RKO (cell line): Measurements from ENCODE around the gene SKI.

Experiments used
- DNase-seq: peaks from one replicate; pipeline ENCODE4 v3.0.0-alpha.2; 2016; ENCODE audit warnings: low spot score

Gene SKI

DNA sequence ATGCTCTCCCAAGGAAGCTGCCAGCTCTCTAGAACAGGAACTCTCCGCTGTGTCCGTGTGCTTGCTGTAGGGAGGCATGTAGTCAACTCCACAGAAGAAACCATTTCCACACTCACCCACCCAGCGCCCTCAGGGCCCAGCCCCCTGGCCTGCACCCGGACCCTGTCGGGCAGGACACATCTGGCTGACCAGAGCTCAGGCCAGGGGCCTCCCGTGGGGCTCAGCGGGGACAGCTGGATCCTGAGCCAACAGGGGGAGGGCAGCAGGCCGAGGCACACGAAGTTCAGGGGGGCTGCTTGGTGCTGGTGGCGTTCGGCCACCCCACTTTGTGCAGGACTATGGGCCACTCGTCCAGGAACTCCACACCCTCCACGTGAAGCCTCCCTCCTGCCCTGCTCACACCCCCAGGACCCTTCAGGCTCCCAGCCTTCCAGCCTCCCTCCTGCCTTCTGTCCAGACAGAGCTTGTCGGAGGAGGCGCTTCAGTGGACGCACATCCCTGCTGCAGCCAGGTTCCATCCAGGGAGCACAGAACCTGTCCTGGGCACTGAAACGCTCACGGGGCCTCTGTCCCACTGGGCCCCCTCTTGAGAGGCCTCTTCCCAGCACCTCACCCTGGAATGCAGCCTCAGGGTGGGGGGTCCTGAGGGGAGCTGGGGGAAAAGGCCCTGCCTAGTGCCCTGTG, 18.6 kb upstream of the SKI start:
- DNase-seq: no peak

DNA sequence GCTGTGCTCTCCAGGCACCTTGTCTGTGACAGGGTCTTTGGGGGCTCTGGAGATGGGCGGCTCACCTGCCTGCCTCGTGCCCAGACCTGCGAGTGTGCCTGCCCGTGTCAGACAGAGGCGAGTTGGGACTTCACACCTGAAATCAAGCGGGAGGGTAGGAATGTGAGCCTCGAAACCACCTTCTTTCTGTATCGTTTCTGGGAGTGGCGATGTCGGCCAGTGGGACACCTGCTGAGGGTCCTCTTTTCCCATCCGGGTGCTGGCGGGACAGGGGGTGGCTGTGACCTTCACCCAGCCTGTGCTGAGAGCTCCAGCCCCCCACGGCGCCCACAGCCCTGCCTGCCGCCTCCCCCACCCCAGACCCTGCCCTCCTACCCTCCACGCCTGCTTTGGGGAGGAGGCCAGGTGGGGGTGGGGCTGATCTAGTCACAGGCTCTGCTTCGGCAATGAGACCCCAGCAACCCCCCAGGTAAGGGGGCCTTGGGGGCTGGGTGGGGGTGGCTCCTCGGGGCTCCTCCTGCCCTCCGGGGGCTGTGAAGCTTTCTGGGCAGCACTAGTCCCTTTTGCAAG, 17.9 kb upstream of the SKI start:
- DNase-seq: no peak

DNA sequence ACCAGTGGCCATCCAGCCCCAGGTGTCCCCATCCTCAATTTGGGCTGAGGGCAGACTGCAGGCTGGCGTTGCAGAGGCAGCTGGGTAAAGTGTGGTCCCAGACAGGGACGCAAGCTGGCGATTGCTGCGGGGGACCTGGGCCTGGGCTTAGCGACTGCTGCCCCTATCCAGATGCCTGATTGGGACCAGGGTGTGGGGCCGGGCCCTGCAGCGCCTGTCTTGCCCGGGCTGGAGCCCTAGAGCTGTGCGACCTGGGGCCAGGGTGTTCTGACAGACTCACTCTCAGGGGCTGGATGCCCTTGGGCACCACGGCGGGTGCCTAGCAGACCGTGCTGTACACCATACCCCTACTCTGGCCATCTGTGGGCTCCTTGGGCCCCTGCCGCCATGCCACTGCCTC, 17.3 kb upstream of the SKI start:
- no peak for DNase-seq

DNA sequence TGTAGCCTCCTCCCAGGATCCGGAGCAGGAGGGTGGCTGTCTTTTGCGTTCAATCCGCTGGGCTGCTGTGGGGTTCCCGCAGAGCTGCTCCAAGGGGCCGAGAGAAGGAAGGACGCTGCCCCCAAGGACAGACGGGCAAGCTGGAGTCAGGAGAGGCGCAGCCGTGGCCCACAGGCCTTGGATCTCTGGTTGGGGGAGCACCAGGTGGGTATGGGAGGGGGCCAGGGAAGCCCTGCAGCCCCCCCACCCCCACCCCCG, 15.9 kb upstream of the SKI start:
- DNase-seq: no peak

DNA sequence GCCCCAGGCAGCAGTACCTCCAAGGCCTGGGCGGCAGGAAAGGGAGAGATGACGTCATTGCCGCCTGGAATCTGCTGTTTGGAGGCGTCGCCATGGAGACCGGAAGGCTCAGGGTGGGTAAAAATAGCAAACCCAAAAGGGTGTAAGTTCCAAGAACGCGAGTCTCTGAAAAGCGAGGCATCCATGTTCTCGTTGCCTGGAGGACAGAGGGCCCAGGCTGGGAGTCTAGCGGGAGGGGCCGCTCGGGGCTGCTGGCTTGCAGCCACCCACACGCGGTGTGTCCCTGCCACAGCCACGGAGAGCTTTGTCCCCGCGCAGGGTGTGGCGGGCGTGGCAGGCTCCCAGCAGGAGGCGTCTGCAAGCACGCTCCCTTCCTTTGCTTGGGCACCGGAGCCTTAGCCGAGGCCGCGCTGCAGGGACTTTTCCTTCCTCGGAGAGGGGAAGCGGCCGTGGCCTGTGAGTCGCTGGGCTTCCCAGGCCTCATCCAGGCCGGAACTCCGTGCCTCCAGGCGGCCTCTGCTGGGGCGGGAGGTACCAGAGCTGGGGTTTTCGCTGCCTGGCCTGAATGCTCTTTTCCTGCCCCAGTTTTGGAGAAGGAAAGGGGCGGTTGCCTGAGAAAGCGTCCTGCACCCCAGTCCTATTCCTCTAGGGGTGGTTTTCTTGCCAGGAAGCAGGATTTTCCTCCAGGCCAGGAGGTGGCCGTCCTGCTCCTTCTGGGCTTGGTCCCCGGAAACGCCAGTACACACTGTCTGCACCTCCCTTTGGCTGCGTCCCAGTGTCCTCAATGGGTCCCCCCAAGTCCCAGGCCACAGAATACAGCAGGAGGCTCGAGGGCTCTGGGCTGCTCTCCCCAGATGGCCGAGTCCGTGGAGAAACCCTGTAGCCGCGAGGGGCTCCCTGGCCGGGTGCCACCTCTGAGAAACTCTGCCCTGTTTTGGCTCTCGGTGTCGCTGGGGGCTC, 15.3 kb upstream of the SKI start:
- DNase-seq: peak; percentile 66

DNA sequence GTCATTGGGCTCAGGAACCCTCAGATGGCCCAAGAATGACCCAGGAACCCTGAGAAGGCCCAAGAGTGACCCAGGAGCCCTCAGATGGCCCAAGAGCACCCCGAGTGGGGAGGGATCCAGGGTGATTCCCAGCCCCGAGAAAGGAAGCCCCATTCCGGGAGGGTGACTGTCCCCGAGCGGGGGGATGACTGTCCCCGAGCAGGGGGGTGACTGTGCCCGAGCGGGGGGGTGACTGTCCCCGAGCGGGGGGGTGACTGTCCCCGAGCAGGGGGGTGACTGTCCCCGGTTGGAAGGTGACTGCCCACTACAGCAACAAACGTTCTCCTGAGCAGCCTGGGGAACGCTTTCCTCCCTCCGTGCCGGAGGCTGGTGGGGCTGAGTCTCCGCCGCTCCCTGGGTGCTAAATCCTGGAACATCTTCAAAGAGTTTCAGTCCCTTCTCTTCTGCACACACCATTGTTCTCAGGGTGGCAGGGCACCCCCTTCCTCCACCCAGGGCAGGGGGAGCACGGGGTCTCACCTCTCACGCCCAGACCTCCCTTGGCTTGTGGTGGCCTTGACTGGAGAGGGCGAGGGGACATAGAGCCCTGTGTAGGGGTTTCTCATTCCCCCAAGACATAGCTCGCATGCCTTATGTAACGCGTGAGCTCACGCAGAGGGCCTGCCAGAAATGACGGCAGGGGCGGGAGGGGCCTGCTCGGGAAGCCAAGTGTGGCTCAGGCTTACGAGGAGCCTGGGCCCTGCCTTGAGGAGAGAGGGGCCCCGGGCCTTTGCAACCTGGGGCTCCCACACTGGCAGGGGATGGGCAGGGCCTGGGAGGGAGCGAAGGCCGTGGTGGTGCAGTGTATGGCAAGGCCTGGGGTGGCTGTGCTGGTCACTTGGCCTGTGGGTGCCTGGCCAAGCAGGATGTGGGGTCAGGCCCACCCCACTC, 14.3 kb upstream of the SKI start:
- DNase-seq: no peak

DNA sequence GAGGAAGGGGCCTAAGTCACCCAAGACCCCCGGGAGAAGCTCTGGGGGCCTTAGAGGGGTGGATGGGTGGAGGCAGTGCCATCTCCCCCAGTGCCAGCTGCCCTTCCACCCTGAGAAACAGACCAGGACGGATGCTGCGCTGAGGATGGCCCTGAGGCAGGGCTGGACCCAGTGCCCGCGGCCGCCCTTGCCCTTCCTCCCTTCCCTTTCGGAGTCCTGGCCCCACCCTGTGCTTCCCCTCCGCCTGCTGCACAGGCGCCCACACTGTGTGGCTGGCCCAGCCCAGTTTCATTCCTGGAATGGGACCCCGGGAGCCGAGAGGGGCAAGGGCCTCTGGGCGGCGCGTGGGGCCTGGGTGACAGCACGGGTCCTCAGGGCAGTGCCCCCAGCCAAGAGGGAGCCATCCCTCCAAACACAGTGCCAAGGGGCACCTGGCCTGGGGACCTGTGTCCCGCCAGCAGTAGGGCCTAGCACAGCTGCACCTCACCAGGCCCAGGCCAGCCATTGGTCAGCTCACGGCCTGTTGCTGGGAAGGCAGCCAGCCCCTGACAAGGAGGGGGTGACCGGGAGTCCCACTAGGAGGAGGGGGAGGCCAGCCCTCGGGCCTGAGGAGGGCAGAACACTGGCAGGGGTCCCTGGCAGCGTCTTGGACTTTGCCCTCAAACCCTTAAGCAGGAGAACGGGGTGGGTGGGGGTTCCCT, 13.4 kb upstream of the SKI start:
- DNase-seq: no peak

DNA sequence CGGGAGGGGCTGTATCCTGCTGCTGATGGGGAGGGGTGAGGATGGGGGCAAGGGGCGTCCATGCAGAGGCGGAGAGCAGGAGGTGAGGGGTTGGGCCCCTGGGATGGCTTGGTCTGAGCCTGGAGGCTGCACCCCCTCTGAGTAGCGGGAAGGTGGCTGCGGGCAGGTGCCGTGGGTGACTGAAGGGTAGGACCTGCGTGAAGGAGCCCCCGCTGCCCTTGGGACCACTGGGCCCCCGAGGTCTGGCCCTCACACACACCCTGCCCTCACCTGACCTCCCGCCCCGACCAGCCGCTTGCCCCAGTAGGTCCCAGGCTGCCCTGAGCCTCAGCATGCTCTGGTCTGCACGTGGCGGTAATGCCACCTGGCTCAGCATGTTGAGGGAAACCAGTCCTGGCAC, 12.8 kb upstream of the SKI start:
- DNase-seq: no peak

DNA sequence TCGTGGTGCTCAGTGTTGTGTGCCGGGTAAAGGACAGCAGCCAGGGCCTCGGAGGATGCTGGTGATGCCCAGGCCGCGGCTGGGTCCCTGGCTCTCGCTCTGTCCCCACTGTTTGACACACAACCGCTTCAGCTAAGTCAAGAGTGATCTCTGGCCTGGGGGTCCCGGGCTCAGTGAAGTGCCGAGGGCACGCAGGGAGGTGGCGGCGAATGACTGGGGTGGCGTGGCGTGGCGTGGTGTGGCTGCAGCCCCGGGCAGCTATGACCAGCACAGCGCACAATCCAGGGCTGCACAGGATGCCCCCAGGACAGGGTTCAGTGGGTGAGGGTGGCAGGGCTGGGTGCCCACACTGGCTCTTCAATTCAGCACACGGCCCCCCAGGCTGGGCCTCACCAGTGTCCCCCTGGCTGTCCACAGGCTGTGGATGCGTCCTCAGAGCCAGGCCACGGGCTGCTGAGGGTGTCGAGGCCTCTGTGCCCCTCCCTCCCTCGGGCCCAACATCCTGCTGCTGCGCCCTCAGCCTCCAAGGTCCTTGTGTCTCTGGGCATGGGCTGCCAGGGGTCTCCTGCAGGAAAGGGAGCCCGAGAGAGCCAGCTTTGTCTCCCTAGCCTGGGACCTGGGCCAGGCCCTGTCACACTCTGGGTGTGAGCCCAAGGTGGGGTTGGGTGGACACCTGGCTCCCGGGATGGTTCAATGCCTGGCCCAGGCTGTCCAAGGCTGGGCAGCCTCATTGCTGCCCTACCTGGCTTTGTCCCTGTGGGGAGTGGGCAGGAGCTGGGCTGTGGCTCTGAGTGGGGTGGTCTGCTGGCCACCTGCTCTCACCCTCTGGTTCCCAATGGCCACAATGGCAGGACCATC, 12.0 kb upstream of the SKI start:
- no peak for DNase-seq

DNA sequence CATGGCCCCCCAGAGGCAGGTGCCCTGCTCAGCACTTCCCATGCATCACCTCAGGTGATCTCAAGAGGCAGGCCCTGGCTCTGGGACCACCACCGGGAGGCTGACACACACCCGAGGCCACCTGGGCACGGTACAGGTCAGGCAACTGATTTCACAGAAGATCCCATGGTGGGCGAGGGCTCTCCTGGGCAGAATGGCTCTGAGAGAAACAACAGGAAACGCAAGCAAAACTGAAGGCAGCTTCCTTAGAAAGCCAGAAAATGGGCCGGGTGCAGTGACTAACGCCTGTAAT, 11.4 kb upstream of the SKI start:
- DNase-seq: no peak

DNA sequence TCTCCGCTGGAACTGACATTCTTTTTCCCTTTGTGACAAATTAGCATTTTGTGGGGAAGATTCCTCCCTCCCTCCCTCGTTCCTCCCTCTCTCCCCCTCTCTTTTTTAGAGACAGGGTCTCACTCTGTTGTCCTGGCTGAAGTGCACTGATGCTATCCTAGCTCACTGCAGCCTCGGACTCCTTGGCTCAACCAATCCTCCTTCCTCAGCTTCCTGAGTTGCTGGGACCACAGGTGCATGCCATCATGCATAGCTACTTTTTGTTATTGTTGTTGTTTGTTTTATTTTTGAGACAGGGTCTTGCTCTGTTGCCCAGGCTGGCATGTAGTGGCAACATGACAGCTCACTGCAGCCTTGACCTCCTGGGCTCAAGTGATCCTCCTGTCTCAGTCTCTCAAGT, 6.8 kb upstream of the SKI start:
- DNase-seq: no peak

DNA sequence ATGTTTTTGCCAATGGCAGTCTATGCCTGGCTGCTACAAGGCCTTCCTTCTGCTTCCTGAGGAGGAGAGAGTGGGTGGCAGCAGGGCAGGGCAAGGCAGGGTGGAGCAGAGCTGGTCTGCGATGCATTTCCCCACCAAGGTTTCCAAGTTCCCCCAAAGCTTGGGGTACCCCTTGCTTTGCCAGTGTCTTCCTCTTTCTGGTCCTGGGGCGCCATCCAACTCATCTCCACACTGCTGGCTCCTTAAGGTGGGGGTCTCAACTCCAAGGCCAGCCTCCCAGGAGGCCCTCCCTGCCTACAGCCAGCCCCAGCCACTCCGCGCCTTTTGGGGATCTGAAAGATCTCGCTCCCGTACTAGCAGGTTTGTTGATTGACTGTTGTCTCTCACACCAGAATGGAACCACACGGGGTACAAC, 3.9 kb upstream of the SKI start:
- no peak for DNase-seq

DNA sequence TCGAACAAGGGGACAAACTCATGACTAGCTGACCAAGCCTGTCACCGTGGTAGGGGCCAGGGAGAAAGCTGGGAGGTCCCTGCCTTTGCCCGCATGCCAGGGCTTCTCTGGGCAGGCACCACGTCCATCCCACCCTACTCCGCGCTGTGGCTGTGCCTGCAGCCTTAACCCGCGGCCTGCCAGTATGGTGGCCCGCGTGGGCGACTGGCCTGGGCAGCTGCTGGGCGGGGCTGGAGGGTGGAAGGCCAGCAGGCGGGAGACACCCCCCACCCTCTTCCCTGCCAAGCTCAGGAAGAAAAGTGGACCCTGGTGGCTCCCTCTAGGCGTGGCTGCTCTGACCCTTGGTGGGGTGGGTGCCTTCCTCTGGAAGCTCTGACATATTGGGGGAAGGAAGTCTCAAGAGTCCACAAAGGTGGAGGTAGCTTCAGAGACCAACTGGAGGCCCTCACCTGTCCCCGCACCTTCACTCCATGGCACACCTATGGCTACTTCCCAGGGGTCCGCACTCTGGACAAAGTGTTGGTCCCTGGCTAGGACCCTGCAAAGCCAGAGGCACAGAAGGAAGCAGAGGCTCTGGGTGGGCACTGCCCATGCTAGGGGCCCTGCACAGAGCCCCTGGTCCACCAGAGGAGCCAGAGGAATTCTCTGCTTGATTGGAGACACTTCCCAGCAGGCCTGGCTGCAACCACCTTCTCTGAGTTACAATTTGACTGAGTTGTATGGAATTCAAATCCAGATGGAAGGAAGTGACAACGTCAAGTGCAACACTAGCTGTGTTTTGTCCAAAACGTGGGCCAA, 3.3 kb upstream of the SKI start:
- DNase-seq: peak; percentile 30

DNA sequence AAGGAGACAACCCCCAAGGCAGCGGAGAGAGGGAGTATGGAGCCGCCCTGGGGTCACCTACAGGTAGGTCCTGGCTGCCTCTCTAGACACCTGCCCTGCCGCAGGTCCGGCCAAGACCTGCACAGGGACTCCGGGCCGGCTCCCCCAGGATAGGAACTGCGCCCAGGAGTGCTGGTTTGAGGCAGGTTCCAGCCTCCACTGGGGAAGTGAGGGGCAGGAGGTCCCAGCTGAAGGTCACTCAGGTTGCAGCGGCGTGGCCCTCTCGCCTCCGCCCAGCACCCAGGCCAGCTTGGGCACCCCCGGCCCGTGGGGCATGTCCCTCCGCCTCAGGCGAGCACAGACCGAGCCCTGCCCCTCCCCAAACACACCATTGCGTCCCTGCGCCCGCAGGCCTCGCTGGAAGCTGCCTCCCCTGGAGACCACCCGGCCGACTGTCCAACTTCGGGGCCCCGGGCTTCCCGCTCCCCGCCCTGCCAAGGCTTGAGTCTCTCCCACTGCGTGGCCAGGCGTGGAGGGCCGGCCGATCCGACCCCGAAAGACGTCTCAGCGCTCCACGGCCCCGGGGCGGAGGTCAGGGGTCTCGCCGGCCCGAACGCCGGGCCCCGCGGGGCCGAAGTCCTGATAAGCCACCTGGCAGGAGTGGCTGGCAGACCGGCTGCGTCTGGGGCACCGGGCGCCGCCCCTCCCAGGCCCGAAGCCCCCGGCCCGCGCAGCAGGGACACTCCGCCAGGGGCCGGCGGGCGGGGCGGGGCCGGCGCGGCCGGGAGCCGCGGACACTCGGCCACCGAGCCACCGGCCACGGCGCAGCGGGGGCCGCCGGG, 1.4 kb upstream of the SKI start:
- DNase-seq: no peak

DNA sequence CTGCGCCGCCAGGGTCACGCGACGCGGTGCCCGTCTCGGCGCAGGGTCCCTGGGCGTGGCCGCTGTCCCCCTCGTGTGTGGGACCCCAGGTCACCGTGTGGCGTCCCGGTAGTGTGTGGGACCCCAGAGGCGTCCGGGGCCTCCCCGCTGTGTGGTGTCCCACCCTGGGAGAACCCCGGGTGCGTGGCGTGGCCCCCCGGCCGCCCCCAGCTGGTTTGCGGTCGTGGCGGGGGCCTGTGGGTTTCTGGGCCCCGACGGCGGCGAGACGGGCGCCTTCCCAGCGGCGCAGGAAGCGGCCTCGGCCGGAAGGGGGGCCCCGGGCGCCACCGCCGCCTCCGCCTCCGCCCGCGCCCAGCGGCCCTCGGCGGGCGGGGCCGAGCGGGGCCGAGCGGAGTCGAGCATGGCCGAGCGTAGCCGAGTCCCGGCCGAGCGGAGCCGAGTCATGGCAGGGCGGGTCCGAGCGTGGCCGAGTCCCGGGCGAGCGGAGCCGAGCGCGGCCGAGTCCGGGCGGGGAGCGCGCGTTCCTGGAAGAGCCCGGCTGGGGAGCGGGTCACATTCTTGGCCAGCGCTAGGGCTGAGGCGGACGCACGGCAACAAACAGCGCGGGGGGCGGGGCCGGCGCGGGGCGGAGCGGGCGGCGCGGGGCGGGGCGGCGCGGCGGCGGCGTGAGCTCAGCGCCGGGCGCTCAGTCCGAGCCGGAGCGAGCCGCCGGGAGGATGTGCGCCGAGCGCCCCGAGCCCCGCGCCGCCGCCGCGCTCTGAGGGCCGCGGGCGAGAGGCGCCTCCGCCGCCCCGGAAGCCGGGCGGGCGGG, 568 bp upstream of the SKI start:
- DNase-seq: peak; percentile 94

DNA sequence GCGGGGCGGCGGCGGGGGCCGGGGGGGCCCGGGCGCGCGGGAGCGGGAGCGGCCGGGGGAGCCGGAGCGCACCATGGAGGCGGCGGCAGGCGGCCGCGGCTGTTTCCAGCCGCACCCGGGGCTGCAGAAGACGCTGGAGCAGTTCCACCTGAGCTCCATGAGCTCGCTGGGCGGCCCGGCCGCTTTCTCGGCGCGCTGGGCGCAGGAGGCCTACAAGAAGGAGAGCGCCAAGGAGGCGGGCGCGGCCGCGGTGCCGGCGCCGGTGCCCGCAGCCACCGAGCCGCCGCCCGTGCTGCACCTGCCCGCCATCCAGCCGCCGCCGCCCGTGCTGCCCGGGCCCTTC, 546 bp downstream of the SKI start:
- peak; percentile 11 for DNase-seq

DNA sequence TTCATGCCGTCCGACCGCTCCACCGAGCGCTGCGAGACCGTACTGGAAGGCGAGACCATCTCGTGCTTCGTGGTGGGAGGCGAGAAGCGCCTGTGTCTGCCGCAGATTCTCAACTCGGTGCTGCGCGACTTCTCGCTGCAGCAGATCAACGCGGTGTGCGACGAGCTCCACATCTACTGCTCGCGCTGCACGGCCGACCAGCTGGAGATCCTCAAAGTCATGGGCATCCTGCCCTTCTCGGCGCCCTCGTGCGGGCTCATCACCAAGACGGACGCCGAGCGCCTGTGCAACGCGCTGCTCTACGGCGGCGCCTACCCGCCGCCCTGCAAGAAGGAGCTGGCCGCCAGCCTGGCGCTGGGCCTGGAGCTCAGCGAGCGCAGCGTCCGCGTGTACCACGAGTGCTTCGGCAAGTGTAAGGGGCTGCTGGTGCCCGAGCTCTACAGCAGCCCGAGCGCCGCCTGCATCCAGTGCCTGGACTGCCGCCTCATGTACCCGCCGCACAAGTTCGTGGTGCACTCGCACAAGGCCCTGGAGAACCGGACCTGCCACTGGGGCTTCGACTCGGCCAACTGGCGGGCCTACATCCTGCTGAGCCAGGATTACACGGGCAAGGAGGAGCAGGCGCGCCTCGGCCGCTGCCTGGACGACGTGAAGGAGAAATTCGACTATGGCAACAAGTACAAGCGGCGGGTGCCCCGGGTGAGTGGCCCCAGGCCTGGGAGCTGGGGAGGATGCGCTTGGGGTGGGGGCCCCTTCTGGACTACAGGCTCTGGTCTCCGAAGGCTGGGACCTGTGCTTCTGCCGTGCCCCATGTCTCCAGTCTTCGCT, 1.1 kb downstream of the SKI start:
- DNase-seq: peak; percentile 57
